ENCODE measurements around the gene ERC1.
A peak's percentile ranks its signal among the peaks of the same experiment; 100 is the strongest.

ERC1 gene

DNA sequence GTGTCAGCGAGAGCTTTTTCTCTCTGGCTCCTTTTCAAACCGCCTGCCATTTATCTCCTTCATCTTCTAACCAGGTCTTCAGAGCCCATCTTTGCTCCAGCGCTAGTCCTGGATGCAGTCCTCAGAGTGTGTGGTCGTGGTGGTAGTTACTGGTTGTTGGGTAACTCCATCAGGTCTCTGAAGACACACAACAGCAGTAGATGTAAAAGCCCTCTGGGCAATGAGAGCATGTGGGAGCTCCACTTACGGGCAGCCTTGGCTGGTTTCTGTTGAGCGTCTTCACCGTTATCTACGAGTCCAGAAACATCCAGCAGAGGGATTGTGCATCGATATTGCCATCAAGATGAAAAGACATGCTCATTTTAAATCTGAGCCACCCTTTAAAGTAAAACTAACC lies 542.2 kb downstream of the ERC1 start:
- Histone ChIP-seq H3K4me3 (ENCODE audit: low read length) (peak overlapping the region; percentile 88), H3K9me2 (replicated peaks; ENCODE audit: insufficient read depth, low read length) (no peaks in the 10 kb centered on the region), H4K20me1 (ENCODE audit: insufficient read depth, low read length) (peaks cover 4% of the 10 kb centered on the region; the same call in 1 of the 2 replicates), H3K4me2 (ENCODE audit: low read depth, low read length) (peak overlapping the region; percentile 97), H3F3A (ENCODE audit: insufficient read depth, low read length) (peaks cover 45% of the 10 kb centered on the region), H3K9me3 (replicated peaks; ENCODE audit: insufficient read depth, low read length) (no peaks in the 10 kb centered on the region), H3K79me2 (ENCODE audit: low read length) (peaks cover 91% of the 10 kb centered on the region), H3K27ac (ENCODE audit: low read length) (peak overlapping the region; percentile 94), H3K4me1 (ENCODE audit: low read length) (peaks cover 27% of the 10 kb centered on the region), H3K27me3 (replicated peaks; ENCODE audit: insufficient read depth, low read length) (no peaks in the 10 kb centered on the region), H3K36me3 (replicated peaks; ENCODE audit: insufficient read depth, low read length) (no peaks in the 10 kb centered on the region), H2AFZ (ENCODE audit: low read length) (no peak overlapping the region), H3K9ac (ENCODE audit: low read length) (peak overlapping the region; percentile 83)
- TF ChIP-seq EZH2 (optimal IDR thresholded peaks at IDR 0.05; ENCODE audit: low read depth, low read length) = no peak
- TF ChIP-seq, protein P1, sequence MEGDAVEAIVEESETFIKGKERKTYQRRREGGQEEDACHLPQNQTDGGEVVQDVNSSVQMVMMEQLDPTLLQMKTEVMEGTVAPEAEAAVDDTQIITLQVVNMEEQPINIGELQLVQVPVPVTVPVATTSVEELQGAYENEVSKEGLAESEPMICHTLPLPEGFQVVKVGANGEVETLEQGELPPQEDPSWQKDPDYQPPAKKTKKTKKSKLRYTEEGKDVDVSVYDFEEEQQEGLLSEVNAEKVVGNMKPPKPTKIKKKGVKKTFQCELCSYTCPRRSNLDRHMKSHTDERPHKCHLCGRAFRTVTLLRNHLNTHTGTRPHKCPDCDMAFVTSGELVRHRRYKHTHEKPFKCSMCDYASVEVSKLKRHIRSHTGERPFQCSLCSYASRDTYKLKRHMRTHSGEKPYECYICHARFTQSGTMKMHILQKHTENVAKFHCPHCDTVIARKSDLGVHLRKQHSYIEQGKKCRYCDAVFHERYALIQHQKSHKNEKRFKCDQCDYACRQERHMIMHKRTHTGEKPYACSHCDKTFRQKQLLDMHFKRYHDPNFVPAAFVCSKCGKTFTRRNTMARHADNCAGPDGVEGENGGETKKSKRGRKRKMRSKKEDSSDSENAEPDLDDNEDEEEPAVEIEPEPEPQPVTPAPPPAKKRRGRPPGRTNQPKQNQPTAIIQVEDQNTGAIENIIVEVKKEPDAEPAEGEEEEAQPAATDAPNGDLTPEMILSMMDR (IDR thresholded peaks at IDR 0.05; ENCODE audit: low read length) = peak; percentile 46
- no peak for TF ChIP-seq EZH2phosphoT487 (IDR thresholded peaks at IDR 0.05; ENCODE audit: low read length)
- peak; percentile 79 for DNase-seq

DNA sequence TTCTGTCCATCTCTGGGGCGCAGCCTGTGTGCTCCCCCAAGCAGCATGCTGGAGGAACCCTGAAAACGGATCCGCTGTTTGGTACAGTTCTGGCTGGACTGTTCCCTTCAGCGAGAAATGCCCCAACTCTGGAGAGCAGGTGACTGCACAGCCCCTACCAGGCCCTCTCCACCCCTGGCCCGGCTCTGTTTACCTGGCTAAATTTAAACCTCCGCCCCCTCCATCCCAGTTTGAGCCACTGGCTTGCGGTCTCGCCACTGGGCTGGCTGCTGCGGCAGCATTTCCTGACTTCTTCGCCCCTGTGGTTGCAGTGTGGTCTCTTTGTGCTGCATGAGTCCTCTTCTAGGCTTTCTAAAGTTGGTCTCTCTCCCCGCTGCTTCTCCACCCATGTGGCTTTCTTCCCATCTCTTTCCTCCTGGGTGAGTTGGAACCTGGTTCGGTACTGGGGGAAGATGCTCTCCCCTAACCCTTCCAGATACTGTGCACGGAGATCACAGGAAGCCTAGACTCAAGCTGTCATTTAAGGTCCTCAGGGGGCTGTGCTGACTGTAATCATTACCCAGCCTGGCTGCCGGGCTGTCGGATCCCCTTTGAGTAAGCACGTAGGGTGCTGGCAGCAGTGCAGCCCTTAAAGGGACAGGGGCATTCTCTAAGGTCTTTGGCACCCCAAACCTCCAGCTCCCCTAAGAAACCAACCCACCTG lies 542.7 kb downstream of the ERC1 start:
- Histone ChIP-seq H3K9me3 (replicated peaks; ENCODE audit: insufficient read depth, low read length) (no peaks in the 10 kb centered on the region), H2AFZ (ENCODE audit: low read length) (no peak overlapping the region), H3K9ac (ENCODE audit: low read length) (peak overlapping the region; percentile 83), H4K20me1 (ENCODE audit: insufficient read depth, low read length) (peaks cover 4% of the 10 kb centered on the region; the same call in 1 of the 2 replicates), H3K27ac (ENCODE audit: low read length) (peak overlapping the region; percentile 94), H3K36me3 (replicated peaks; ENCODE audit: insufficient read depth, low read length) (no peaks in the 10 kb centered on the region), H3K4me2 (ENCODE audit: low read depth, low read length) (peak overlapping the region; percentile 97), H3K4me3 (ENCODE audit: low read length) (peak overlapping the region; percentile 88), H3K27me3 (replicated peaks; ENCODE audit: insufficient read depth, low read length) (no peaks in the 10 kb centered on the region), H3K9me2 (replicated peaks; ENCODE audit: insufficient read depth, low read length) (no peaks in the 10 kb centered on the region), H3F3A (ENCODE audit: insufficient read depth, low read length) (peaks cover 45% of the 10 kb centered on the region), H3K79me2 (ENCODE audit: low read length) (peaks cover 91% of the 10 kb centered on the region), H3K4me1 (ENCODE audit: low read length) (peaks cover 27% of the 10 kb centered on the region)
- peak; percentile 94 for DNase-seq
- TF ChIP-seq EZH2 (optimal IDR thresholded peaks at IDR 0.05; ENCODE audit: low read depth, low read length) (no peak), EZH2phosphoT487 (IDR thresholded peaks at IDR 0.05; ENCODE audit: low read length) (no peak)
- TF ChIP-seq, protein P1 (IDR thresholded peaks at IDR 0.05; ENCODE audit: low read length) = no peak

DNA sequence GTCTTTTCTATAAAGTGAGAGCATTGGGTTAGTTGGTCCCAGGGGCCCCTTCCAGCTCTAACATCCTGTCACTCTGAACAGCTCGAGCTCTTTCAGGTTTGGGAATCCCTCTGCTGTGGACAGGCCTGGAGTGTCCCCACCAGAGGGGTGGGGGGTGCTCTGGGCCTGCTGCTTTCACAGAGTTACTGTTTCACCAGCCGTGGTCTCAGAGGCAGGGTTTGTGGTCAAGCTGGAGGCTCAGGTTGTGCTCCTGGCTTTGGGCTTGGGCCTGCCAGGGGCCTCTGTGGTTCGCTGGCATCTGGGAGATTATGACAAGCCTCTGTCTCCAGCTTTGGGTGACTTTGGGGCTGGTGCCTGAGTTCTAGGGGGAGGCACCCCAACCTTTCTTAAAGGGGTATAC lies 543.7 kb downstream of the ERC1 start:
- Histone ChIP-seq H3K4me2 (ENCODE audit: low read depth, low read length) (peak overlapping the region; percentile 97), H2AFZ (ENCODE audit: low read length) (no peak overlapping the region), H3K27me3 (replicated peaks; ENCODE audit: insufficient read depth, low read length) (no peaks in the 10 kb centered on the region), H4K20me1 (ENCODE audit: insufficient read depth, low read length) (peaks cover 4% of the 10 kb centered on the region; the same call in 1 of the 2 replicates), H3K9me2 (replicated peaks; ENCODE audit: insufficient read depth, low read length) (no peaks in the 10 kb centered on the region), H3K4me3 (ENCODE audit: low read length) (peak overlapping the region; percentile 88), H3K4me1 (ENCODE audit: low read length) (peaks cover 21% of the 10 kb centered on the region), H3K9ac (ENCODE audit: low read length) (peak overlapping the region; percentile 83), H3K27ac (ENCODE audit: low read length) (peak overlapping the region; percentile 94), H3K36me3 (replicated peaks; ENCODE audit: insufficient read depth, low read length) (no peaks in the 10 kb centered on the region), H3K9me3 (replicated peaks; ENCODE audit: insufficient read depth, low read length) (no peaks in the 10 kb centered on the region), H3F3A (ENCODE audit: insufficient read depth, low read length) (peaks cover 45% of the 10 kb centered on the region), H3K79me2 (ENCODE audit: low read length) (peaks cover 91% of the 10 kb centered on the region)
- no peak for TF ChIP-seq EZH2 (optimal IDR thresholded peaks at IDR 0.05; ENCODE audit: low read depth, low read length)
- no peak for TF ChIP-seq EZH2phosphoT487 (IDR thresholded peaks at IDR 0.05; ENCODE audit: low read length)
- peak; percentile 83 for DNase-seq

DNA sequence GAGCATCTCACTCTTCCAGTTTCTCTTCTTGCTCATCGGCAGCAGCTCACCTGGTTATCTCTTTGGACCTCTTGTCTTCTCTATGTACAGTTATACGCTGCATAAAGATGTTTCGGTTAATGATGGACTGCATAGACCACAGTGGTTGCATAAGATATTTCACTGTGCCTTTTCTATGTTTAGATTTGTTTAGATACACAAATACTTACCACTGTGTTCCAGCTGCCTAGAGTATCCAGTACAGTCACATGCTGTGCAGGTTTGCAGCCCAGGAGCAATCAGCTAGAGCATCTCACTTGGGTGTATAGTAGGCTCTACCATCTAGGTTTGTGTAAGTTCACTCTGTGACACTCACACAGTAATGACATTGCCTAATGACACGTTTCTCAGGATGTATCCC lies 545.8 kb downstream of the ERC1 start:
- no peaks in the 10 kb centered on the region for H3K9me2 ChIP-seq (replicated peaks; ENCODE audit: insufficient read depth, low read length)
- no peak overlapping the region for H3K4me2 ChIP-seq (ENCODE audit: low read depth, low read length)
- peaks cover 4% of the 10 kb centered on the region; the same call in 1 of the 2 replicates for H3K36me3 ChIP-seq (replicated peaks; ENCODE audit: insufficient read depth, low read length)
- H4K20me1 ChIP-seq (ENCODE audit: insufficient read depth, low read length) = peaks cover 9% of the 10 kb centered on the region
- H3K9me3 ChIP-seq (replicated peaks; ENCODE audit: insufficient read depth, low read length) = no peaks in the 10 kb centered on the region
- no peak overlapping the region for H2AFZ ChIP-seq (ENCODE audit: low read length)
- H3K27me3 ChIP-seq (replicated peaks; ENCODE audit: insufficient read depth, low read length) = no peaks in the 10 kb centered on the region
- DNase-seq = no peak
- peaks cover 100% of the 10 kb centered on the region for H3K79me2 ChIP-seq (ENCODE audit: low read length)
- peaks cover 38% of the 10 kb centered on the region for H3F3A ChIP-seq (ENCODE audit: insufficient read depth, low read length)
- H3K4me3 ChIP-seq (ENCODE audit: low read length) = no peak overlapping the region
- H3K9ac ChIP-seq (ENCODE audit: low read length) = no peak overlapping the region
- TF ChIP-seq EZH2phosphoT487 (IDR thresholded peaks at IDR 0.05; ENCODE audit: low read length) (no peak), EZH2 (optimal IDR thresholded peaks at IDR 0.05; ENCODE audit: low read depth, low read length) (no peak)
- TF ChIP-seq, protein P1 (IDR thresholded peaks at IDR 0.05; ENCODE audit: low read length) = no peak
- no peak overlapping the region for H3K27ac ChIP-seq (ENCODE audit: low read length)
- H3K4me1 ChIP-seq (ENCODE audit: low read length) = peaks cover 21% of the 10 kb centered on the region

Data from MM.1S (cell line).